SK-MEL-5 (cell line): Measurements from ENCODE around the gene VPS45. TPM values are rescaled to one million over a fixed set of nuclear protein-coding genes. Genes with fewer than 3 reads are reported as not detected.

Experiments
- DNase-seq: peaks from one replicate; pipeline ENCODE4 v3.0.0-alpha.2; 2016; ENCODE audit warnings: low read depth, low spot score
- in situ Hi-C: cut with HindIII; loops from 2 replicates; pipeline ENCODE4 v1.10.0; 2016; ENCODE audit warnings: low sequenced_read_pairs, high pct_unique_total_duplicates, low pct_unique_long_range_greater_than_20kb
- total RNA-seq: library from RNA; depleted of rRNA; stranded (reverse); fragments of >200 nt; shearing (Covaris generic); gene quantifications from 2 replicates; pipeline ENCODE4 v1.2.3, GENCODE V29; 2014

VPS45 gene
- total RNA-seq, 1 experiment from 2014 or later, result 56.1 TPM

- in situ Hi-C loops, result no loop called here
- no peak for DNase-seq
Observed at GRCh38 chr1:150066328-150066727, 1.2 kb upstream of the VPS45 start.

DNA sequence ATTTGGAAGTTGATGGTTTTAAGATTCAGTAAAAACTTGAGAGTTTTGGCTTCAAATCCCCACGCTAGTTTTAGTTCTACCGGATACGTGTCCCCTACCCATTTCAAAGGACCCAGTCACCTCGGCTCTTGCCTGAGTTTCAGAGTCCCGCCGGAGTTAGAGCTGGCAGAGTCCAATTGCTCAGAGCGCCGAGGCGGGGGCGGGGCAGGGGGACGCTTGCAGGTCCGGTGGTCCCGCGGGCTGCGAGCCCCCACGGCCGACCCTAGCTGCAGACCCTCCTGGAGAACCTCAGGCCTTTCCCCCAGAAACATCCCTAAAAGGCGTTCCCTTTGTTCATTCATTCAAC, 765 bp upstream of the VPS45 start:
- in situ Hi-C loops, result no loop called here
- DNase-seq, result no peak

DNA sequence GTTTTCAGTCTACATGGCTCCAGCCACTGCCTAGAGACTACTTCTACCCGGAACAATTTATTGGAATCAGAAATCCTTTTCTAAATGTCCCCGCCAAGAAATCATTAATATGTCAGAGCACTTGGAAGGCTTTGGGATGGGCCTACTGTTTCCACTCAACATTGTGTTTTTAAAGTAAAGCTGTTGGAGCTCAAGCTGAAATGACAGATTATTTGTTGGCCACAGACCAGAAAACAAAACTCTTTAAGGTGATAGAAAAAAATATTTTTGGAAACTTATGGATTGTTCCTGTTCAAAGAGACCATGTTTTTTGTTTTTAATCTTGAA, 496 bp downstream of the VPS45 start:
- in situ Hi-C loops, result no loop called here

DNA sequence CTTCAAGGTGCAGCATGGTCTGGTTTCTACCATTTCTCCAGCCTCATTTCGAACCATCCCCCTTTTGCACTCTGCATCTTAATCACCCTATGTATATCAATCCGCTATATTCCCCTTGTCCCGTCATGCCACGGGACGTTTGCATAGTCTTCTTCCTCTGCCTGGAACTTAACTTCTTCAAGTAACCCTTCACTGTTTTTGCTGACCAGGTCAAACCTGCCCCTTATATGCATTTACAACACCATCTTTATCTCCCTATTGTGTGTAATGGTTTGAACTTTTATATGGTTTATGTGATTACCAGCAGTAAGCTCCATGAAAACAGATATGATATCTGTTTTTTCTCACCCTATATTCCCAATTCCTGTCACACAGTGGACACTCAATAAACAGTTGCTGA, 2.3 kb downstream of the VPS45 start:
- in situ Hi-C loops, result no loop called here
- no peak for DNase-seq

More for the DNA sequence above, 496 bp downstream of the VPS45 start:
- DNase-seq, result no peak

GRCh38 chr1:150072959-150073358, 5.4 kb downstream of the VPS45 start:
- peak; percentile 55 for DNase-seq
- in situ Hi-C loops, result no loop called here

- in situ Hi-C loops, result no loop called here
- no peak for DNase-seq
Observed at GRCh38 chr1:150073516-150073915, 5.9 kb downstream of the VPS45 start.

DNA sequence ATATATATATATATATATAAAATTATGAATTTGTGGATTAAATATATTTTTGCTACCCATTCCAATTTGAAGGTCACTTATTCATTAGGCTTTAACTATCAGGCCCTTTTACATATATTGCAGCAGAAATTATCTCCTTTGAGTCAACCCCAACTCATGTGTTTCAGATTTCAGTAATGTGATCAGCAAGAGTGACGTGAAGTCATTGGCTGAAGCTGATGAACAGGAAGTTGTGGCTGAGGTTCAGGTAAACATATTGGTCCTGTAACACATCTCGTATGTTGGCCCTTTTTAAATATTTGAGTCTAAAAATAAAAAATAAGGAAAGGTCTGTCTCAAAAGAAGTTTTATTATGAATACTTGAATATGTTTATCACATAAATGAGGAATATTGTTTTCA, 8.5 kb downstream of the VPS45 start:
- DNase-seq, result no peak
- in situ Hi-C loops, result no loop called here

GRCh38 chr1:150076985-150077384, 9.4 kb downstream of the VPS45 start:
- in situ Hi-C loops, result no loop called here
- DNase-seq, result no peak

GRCh38 chr1:150080784-150081183, 13.2 kb downstream of the VPS45 start:
- in situ Hi-C loops, result no loop called here
- DNase-seq, result no peak

DNA sequence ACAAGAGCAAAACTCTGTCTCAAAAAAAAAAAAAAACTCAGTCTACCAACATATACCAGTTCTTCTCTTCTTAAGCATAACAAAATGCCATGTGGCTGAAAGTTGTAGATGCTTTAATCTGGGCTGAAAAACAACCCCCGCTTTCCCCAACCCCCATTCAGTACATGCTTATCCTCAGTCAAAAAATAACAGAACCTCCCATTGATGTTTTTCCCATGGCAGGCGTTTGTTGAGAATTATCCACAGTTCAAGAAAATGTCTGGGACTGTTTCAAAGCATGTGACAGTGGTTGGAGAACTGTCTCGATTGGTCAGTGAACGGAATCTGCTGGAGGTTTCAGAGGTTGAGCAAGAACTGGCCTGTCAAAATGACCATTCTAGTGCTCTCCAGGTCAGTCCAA, 14.9 kb downstream of the VPS45 start:
- DNase-seq, result peak; percentile 20
- in situ Hi-C loops, result no loop called here

- in situ Hi-C loops, result no loop called here
- no peak for DNase-seq
Observed at GRCh38 chr1:150083907-150084306, 16.3 kb downstream of the VPS45 start.

- in situ Hi-C loops, result no loop called here
Observed at GRCh38 chr1:150085406-150085805, 17.8 kb downstream of the VPS45 start.

DNA sequence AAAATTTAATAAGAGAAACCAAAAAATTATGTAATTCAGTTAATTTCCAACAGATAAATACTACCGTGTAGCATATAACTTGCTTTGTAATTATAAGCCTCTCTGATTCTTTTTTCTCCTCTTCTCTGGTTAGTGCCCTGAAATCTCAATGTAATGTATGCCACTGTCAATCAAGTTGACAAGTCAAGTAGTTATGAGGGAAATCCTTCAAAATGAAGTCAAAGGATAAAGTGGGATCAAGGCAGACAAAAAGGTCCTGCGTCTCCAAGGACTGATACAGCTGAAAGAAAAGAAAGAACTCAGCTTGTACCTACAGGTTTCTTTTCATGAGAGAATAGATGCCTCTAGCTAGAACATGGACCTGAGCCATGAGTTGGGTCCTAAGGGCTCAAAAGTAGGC, 19.8 kb downstream of the VPS45 start:
- no peak for DNase-seq
- in situ Hi-C loops, result no loop called here

More at GRCh38 chr1:150085406-150085805, 17.8 kb downstream of the VPS45 start:
- peak; percentile 76 for DNase-seq

- in situ Hi-C loops, result no loop called here
Observed at GRCh38 chr1:150089846-150090520, 22.4 kb downstream of the VPS45 start.

GRCh38 chr1:150092180-150092791, 24.7 kb downstream of the VPS45 start:
- in situ Hi-C loops, result no loop called here
- no peak for DNase-seq

More at GRCh38 chr1:150089846-150090520, 22.4 kb downstream of the VPS45 start:
- no peak for DNase-seq

DNA sequence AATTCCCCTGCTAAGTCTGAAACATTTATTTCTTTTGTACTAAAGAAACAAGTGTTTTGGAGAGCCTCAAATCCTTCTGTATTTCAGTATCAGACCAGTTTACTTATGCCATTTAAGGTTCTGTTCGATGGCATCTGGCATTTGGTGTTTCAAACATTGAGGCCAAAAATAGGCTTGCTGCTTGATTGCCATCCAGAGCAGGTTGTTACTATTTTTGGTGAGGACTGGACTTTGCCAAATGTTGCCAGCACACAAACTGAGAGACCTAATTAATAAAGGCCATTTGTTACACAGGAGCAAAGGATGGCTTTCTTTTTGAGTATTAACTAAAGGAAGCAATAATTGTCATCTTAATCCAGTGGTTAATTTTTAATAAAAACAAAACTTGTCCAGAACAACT, 26.2 kb downstream of the VPS45 start:
- no peak for DNase-seq
- in situ Hi-C loops, result no loop called here

DNA sequence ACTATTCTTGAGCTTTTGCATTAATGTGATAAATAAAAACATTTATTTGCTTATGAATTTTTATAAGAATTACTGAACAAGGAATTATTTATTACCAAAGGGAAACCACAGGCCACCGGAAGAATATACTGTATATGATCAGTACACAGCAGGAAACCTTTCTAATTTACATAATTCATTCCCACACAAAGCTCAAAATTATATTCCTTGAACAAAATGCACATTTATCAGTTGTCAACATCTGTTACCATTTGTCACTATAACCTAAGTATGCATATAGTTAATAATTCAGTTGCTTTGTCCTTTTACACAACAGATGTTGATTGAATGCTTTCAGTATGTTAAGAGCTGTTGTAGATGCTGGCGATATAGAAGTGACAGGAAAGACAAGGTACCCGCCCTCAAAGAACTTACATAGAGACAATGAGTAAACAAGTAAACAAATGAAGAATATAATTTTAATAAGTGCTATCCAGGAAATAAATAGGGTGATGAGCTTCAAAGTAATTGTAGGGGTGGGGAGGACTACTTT, 27.2 kb downstream of the VPS45 start:
- no peak for DNase-seq
- in situ Hi-C loops, result no loop called here

GRCh38 chr1:150102986-150103385, 35.4 kb downstream of the VPS45 start:
- DNase-seq, result no peak
- in situ Hi-C loops, result no loop called here

GRCh38 chr1:150106341-150106740, 38.8 kb downstream of the VPS45 start:
- in situ Hi-C loops, result no loop called here
- no peak for DNase-seq
